Erythroblast (primary cell): ENCODE measurements around the gene SOX14.

ENCODE experiments used
- DNase-seq, 2 experiments: peaks; one replicate each; lab custom pipeline; 2025; lab: John Stamatoyannopoulos, UW
- GATA1 ChIP-seq: IDR thresholded peaks from 2 replicates; pipeline ENCODE4 v1.6.1; 2011; ENCODE audit warnings: low read depth, mild to moderate bottlenecking, control low read depth, low read length, moderate library complexity
- POLR2A ChIP-seq: IDR thresholded peaks from 2 replicates; pipeline ENCODE4 v1.6.1; 2011; ENCODE audit warnings: mild to moderate bottlenecking, low read length

SOX14 gene

DNA sequence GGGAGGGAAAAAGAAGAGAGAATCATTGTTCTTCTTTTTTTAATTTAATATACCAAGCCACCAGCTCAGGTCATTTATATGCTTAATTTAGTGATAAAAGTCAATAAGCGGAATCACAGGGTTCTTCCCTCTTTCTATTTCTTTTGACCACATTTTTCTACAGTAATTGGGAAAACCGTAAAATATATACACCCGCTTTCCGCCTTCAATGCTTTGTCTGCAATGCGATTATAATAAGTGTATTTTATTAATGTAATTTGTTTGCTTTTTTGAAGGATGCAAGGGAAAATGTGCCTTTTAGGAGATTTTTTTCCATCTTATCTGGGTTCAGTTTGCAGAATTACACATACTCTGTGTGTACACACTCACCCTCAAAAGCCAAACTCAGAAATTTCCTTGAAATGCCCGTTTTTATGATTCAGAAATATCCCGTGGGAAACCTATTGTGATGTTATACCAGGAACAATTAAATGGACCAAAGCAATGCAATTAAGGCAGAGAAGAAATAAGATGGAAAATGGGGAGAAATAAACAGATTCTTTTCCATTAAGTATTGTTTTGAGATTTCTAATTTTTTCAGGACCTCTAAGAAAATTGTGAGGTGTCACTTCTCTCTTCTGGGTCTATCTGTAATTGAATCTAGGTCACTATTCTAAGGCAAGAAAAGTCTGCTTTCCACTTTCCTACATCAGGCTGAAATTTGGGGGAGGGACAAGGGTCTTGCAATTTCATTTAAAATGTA is 8.3 kb downstream of the SOX14 start:
- DNase-seq: no peak

DNA sequence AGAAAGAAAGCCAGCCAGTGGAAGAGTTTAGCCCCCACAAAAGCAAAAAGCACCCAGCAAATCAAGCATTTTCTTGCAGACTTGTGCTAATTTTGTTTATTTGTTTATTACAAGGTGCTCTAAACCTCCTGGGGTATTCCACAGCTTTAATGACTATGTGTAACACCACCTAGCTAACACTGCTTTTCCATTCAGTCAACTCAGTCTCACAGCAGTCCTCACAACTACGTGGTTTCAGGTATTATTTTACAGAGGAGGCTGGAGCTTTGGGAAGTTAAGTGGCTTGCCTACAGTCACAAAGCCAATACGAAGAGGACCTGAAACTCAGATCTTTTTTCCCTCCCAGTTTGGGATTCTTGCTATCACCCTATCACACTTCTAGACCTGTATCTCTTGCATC is 14.8 kb downstream of the SOX14 start:
- DNase-seq: no peak
- no peak for TF ChIP-seq POLR2A
- no peak for TF ChIP-seq GATA1

More for the DNA sequence above, 8.3 kb downstream of the SOX14 start:
- no peak for TF ChIP-seq POLR2A
- TF ChIP-seq GATA1: no peak

DNA sequence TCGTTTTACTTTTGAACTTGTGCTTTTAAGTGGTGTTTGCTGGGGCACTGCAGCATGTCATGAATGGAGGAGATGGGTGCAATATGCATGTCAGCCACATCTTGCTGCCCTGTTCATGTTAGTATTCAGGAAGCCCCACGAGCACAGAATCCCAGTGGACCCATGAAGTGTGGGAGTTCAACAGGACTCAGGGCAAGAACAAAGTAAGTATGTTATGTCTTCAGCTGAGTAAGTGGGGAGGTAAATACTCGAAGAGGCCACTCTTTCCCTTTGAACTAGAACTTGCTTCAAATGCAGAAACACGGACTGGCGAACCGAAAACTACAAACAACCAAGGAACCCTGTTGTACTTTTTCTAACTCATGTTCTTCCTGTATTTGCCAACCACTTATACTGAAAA is 23.4 kb downstream of the SOX14 start:
- DNase-seq: no peak
- TF ChIP-seq GATA1: no peak

DNA sequence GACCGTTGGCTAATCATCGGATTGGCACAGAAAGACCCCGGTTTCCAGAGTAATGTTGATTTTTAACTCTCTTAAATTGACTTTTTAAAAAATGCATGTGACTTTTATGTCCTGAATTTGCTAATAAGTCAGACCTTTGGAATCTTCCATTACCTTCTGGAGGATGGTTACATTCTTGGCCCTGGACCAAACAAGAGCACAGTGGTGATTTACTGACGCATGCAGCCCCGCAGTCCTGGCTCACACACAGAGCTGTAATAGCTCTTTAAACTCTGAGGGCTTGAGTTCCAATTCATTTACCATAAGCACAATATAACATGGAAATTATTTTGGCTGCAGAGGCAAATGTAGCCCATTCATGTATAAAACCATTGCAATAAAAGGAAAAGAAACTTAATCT is 25.1 kb downstream of the SOX14 start:
- no peak for TF ChIP-seq GATA1
- TF ChIP-seq POLR2A: no peak
- no peak for DNase-seq

DNA sequence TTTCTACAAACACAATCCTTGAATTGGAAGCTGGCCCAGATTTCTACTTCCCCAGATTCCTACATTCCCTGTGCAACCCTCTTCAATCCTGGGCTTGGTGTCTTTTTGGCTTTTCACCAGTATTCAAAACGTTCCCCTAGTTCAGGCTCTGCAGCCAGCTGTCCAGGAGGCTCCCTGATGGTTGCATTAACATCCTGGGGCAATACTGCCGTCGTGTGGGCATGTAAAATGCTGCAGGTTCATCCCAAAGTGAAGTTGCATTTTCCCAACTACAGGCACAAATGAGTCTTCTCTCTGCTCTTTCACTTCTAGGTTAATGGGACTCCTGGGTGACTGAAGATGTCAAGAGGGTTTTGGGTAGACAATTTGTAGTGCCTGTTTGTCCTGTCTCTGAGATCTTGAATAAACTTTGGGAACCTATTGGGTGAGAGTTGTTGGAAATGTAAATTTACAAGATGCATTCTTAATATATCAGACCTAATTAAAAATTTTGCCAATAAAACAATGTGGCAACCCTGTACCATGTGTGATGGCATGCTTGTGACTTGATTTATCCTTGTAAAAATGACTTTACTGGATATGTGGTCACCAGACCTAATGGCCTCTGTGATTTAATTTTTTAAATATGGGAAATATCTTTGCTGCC is 28.6 kb downstream of the SOX14 start:
- peak in 1 of 2 experiments; percentile 17 for DNase-seq
- TF ChIP-seq POLR2A (no peak), GATA1 (no peak)

DNA sequence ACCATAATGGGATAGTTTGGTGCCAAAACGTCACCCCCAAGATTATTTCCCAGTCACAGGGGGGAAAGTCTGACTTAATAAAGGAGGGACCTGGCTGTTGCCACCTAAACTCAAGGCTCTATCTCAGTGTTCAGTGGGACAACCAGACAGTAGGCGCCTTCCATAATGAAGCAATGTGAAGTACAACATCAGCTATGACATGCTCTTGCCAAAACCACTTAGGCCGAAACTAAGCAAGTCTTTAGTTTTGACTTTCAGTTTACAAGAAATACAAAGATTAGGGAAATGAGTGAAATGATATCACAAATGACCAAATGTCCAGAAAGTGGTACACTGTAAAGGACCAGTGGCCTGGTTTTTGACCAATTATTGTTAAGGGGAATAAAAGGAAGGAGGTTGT is 32.9 kb downstream of the SOX14 start:
- DNase-seq: no peak
- TF ChIP-seq GATA1: no peak
- no peak for TF ChIP-seq POLR2A

DNA sequence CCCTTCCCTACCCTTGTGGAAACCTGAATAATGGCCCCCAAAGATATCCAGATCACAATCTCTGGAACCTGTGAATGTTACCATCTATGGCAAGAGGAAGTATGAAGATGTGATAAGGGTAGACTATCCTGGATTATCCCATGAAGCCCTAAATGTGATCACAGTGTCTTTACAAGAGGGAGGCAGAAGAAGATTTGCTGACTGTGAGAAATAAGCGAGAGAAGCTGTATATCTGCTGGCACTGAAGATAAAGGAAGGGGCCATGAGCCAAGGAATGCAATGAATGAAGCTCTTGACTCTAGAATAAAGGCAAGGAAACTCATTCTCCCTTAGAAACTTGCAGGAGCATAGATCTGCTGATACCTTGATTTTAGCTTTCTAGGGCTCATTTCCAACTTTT is 39.1 kb downstream of the SOX14 start:
- no peak for TF ChIP-seq GATA1
- TF ChIP-seq POLR2A: no peak
- DNase-seq: no peak

DNA sequence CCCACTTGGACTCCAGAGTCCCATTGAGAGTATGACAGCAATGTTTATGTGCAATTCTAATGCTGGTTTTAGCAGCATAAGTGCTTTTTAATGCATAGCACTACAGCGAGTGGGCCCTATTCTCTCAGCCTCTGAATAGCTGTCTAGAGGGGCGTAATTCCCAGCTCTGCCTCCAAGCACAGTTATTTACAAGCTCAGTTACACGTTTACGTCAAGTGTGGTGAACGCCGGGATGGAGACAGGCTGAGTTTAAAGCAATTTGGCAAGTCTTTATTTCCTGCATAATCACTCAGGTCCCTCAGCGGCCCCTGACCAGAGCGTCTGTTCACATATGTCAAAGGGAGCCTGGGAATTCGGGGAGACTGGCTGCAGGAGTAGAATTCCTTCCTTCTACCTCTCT is 43.9 kb downstream of the SOX14 start:
- no peak for TF ChIP-seq POLR2A
- no peak for TF ChIP-seq GATA1
- DNase-seq: no peak

DNA sequence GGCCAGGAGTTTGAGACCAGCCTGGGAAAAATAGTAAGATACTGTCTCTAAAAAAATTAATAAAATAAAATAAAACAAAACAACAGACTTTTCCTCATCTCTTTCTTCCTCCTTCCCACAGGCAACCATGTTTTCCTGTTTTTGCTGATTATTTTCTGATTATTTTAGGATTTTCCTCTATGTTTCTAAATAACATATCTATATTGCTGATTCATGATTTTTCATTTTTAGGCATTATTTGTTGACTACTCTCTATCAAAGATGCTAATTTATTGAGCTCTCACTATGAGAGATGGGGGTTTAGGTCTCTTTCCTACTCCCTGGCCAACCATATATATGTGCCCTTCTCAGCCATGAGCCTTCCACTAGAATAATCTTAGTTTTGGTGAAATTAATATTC is 45.4 kb downstream of the SOX14 start:
- no peak for DNase-seq
- TF ChIP-seq POLR2A (no peak), GATA1 (no peak)

DNA sequence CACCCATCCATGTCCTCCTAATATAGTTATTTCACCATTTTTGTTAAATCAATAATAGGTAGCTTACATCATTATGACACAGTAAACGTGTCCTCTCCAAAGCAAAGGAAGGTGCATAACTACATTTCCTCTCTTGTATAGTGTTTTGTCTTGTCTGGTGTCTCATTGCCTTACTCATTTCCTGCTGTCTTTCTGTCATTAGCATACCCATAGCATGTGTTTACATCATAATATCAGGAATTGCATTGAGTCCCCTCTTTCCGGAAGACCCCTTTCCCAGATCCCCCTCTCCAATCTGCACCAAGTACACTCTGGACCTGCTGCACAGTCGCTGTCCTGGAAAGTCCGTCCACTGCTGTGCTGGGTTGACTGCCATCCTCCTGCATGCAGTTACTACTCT is 47.9 kb downstream of the SOX14 start:
- no peak for DNase-seq
- TF ChIP-seq GATA1 (no peak), POLR2A (no peak)

DNA sequence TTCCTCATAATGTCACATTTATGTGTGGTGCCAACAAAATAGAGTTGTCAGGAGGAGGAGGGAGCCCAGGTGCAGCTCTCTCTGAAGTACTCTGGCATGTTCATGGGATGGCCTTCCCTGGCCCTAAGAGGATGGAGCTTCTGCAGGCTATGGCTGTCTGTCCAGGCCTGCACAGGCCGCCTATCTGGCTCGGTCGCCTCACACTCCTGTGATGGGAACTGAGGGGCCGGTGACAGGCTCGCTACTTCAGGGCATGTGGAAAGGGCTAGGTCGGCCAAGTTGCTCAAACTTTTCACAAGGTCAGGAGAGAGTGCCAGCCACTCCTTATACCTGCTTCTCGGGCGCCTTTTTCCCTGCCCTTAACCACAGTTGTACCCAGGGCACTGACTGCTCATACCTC is 51.1 kb downstream of the SOX14 start:
- TF ChIP-seq POLR2A (no peak), GATA1 (no peak)
- DNase-seq: no peak
